Kidney (tissue), 14 donors: Measurements from ENCODE around the gene CNNM3. TPM values are rescaled to one million over a fixed set of nuclear protein-coding genes. Genes with fewer than 3 reads are reported as not detected.

ENCODE experiments used
- DNase-seq, 5 donors: peaks; one replicate each; pipeline ENCODE4 v3.0.0-alpha.2; 2013 to 2020
- FAIRE-seq: peaks from 2 replicates; lab custom pipeline; 2012; peaks lifted over from hg19 to GRCh38; lab: Jason Lieb, UNC
- H3K27ac ChIP-seq, 2 donors: one replicate each; pipeline ENCODE4 v1.7.0; 2013; ENCODE audit warnings: low read depth in 2 of 2, low read length in 2 of 2, inconsistent platforms in 1 of 2
- H3K27me3 ChIP-seq: one replicate; pipeline ENCODE4 v1.7.1; 2013; ENCODE audit warnings: low read length, inconsistent platforms; ENCODE audit not compliant: control insufficient read depth, insufficient read depth
- H3K36me3 ChIP-seq, 3 donors: one replicate each; pipeline versions ENCODE4 v1.7.0 to v1.7.1; 2013; ENCODE audit warnings: low read length in 3 of 3, control low read depth in 1 of 3, inconsistent platforms in 1 of 3; ENCODE audit not compliant: insufficient read depth in 3 of 3, control insufficient read depth in 2 of 3
- H3K4me1 ChIP-seq, 3 donors: one replicate each; pipeline versions ENCODE4 v1.7.0 to v1.7.1; 2013; ENCODE audit warnings: low read length in 3 of 3, inconsistent platforms in 1 of 3, low read depth in 1 of 3; ENCODE audit not compliant: control insufficient read depth in 2 of 3, insufficient read depth in 2 of 3
- H3K4me3 ChIP-seq, 3 donors: one replicate each; pipeline versions ENCODE4 v1.7.0 to v1.8.1; 2013; ENCODE audit warnings: low read length in 3 of 3, control low read depth in 1 of 3, inconsistent platforms in 1 of 3
- H3K9ac ChIP-seq, 3 donors: one replicate each; pipeline versions ENCODE4 v1.7.0 to v1.7.1; 2013; ENCODE audit warnings: low read length in 3 of 3, control low read depth in 1 of 3, inconsistent platforms in 1 of 3
- H3K9me3 ChIP-seq, 3 donors: one replicate each; pipeline versions ENCODE4 v1.7.0 to v1.7.1; 2013; ENCODE audit warnings: low read length in 3 of 3, control low read depth in 1 of 3, inconsistent platforms in 1 of 3; ENCODE audit not compliant: control insufficient read depth in 2 of 3, insufficient read depth in 1 of 3
- CTCF ChIP-seq: IDR thresholded peaks from 3 replicates; pipeline ENCODE4 v1.5.1; 2012; ENCODE audit warnings: mild to moderate bottlenecking, moderate library complexity, borderline replicate concordance; ENCODE audit not compliant: insufficient read depth; ENCODE audit errors: extremely low read depth
- intact Hi-C: fragments of 100-400 bp; cut with DNase I; formaldehyde crosslinking; loops from one replicate; pipeline ENCODE4 v1.11.1; 2022
- polyA plus RNA-seq: library from polyadenylated mRNA; stranded (reverse); fragments of 350-450 nt; fragmentation: Illumina TruSeq; extraction: RNeasy Lipid Tissue Mini Kit (QIAGEN cat#74804); gene quantifications from one replicate; pipeline ENCODE4 v1.2.3, GENCODE V29; 2014; ENCODE audit warnings: low read depth, low replicate concordance; ENCODE audit not compliant: insufficient read depth
- total RNA-seq: library from RNA; stranded (reverse); fragmentation: NEBNext Ultra II Directional; extraction: Animal tissue kit (Norgen Biotek cat#: 25700); gene quantifications from one replicate; pipeline ENCODE4 v1.2.1, GENCODE V29; 2021
- donor health status: control.
- donor health status: control.
- donor health status: control.
- donor health status: control.
- donor health status: control.
- donor health status: DM: yes; HTN: yes; CAD: no.
- donor health status: Normal renal cell carcinoma (clear cell type).

The CNNM3 gene
- total and polyA plus RNA-seq, 2 donors from 2014 or later, result 6.9 to 26.1 TPM

DNA sequence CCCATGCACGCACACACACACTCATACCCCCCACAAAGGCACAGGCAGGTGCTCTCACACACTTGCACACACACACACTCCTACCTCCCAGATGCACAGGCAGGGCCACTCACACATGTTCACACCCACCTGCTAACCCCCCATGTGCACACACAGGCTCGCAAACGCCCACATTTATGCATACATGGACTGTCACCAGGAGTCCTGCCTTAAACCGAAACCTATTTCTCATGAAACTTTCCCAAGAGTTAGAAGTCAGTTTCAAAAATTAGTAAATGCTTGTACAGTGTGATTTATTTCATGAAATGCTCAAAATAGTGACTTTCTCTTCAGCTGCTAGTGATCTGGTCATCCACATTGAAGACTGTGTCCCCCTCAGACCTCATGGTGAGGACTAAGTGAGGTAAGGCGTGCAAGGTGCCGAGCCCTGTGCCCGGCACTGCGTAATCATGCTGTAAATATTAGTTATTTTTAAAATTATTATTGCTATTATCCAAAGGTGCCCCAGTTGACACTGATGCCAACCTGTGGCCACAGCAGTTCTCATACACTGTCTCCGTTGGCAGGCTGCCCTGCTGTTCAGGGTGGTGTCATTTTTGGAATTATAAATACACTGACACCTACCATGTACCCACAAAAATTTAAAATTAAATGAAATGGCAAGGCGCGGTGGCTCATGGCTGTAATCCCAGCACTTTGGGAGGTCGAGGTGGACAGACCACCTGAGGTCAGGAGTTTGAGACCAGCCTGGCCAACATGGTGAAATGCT lies 43.0 kb upstream of the CNNM3 start:
- no peak overlapping the region for H3K4me3 ChIP-seq
- peaks cover 0 to 4% (median 0%) of the 10 kb centered on the region in 3 donors for H3K4me1 ChIP-seq
- FAIRE-seq, result no peak
- intact Hi-C loops, result no loop called here
- H3K27ac ChIP-seq, result no peak overlapping the region
- no peak overlapping the region for H3K9ac ChIP-seq
- TF ChIP-seq CTCF, result no peak
- no peaks in the 10 kb centered on the region for H3K36me3 ChIP-seq
- H3K27me3 ChIP-seq, result no peaks in the 10 kb centered on the region
- H3K9me3 ChIP-seq, result no peaks in the 10 kb centered on the region
- DNase-seq, result no peak

GRCh38 chr2:96773922-96774321 lies 42.1 kb upstream of the CNNM3 start:
- Histone ChIP-seq H3K36me3 (no peaks in the 10 kb centered on the region), H3K27ac (no peak overlapping the region), H3K27me3 (no peaks in the 10 kb centered on the region), H3K9ac (no peak overlapping the region), H3K9me3 (no peaks in the 10 kb centered on the region), H3K4me1 (peaks cover 0 to 4% (median 0%) of the 10 kb centered on the region in 3 donors), H3K4me3 (peak overlapping the region in 2 of 3 donors; percentile 58 to 68)
- intact Hi-C loops, result no loop called here
- FAIRE-seq (no peak), DNase-seq (peak in 2 of 5 donors; percentile 42 to 51)
- TF ChIP-seq CTCF, result no peak

DNA sequence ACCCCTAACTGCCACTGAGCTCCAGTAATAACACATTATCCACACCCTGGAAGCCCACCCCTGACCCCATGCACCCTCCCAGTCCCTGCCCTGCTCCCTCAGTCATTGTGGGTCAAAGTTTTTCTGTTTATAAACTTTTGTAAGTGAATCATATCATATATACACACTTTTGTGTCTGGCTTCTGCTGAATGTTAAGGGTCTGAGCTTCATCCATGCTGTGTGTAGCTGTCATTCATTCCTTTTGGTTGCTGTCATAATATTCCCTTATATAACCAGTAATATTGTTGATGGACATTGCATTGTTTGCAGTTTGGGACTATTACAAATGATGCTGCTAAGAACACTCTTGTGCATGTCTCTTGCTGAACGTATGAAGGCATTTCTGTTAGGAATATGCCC lies 40.9 kb upstream of the CNNM3 start:
- H3K36me3 ChIP-seq, result no peaks in the 10 kb centered on the region
- H3K4me3 ChIP-seq, result no peak overlapping the region
- no peaks in the 10 kb centered on the region for H3K9me3 ChIP-seq
- peaks cover 0 to 4% (median 0%) of the 10 kb centered on the region in 3 donors for H3K4me1 ChIP-seq
- DNase-seq (no peak), FAIRE-seq (no peak)
- intact Hi-C loops, result no loop called here
- H3K27me3 ChIP-seq, result no peaks in the 10 kb centered on the region
- H3K27ac ChIP-seq, result no peak overlapping the region
- no peak overlapping the region for H3K9ac ChIP-seq
- no peak for TF ChIP-seq CTCF
